ELF-1 (cell line): ENCODE results near the gene ADCY3.
"Not testable (repeated sequence)": the region's sequence is repeated elsewhere in the genome, so short reads cannot be mapped to it uniquely, and the experiment has no call there.

ENCODE experiments used
- DNase-seq: peaks from one replicate; pipeline ENCODE4 v3.0.0-alpha.2; 2016; ENCODE audit warnings: low read depth, low spot score

ADCY3 gene

GRCh38 chr2:24814516-24814915, 105.5 kb downstream of the ADCY3 start:
- DNase-seq, result no peak

DNA sequence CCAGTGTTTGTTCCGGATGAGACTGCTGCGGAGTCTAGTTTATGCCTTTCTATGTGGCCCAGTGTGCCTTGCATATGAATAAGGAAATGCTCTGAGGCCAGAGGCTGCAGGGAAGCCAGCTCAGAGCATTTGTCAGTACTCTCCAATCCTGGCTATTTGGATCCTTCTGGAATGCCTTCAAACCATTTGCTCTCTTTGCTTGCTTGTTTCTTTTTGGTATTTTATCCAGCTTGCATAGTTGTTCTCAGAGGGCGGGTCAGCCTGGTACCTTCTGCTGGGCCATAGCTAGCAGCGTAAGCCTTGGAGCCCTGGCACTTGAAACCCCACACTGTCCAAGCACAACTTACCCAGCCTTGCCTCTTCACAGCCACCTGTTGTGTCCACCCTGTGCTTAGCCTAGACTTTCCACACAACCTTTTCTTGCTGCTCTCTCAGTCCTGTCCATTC, 106.3 kb downstream of the ADCY3 start:
- DNase-seq, result no peak

GRCh38 chr2:24809316-24810007, 110.6 kb downstream of the ADCY3 start:
- DNase-seq, result no peak

DNA sequence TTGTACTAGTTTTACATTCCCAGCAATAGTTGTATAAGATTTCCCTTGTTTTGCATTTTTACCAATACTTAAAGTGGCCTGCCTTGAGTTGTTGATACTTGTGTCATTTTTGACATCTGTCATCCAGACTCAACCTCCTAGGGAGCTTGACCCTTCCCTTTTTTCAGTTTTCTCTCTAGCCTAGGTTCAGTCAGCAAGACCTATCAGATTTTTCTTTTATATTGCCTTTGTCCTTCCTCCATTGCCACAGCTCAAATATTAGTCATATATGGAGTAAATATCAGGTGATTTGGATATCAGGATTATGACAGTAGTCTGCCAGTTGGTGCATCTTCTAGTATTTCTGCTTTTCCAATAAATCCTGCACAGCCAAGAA, 113.4 kb downstream of the ADCY3 start:
- DNase-seq, result no peak

DNA sequence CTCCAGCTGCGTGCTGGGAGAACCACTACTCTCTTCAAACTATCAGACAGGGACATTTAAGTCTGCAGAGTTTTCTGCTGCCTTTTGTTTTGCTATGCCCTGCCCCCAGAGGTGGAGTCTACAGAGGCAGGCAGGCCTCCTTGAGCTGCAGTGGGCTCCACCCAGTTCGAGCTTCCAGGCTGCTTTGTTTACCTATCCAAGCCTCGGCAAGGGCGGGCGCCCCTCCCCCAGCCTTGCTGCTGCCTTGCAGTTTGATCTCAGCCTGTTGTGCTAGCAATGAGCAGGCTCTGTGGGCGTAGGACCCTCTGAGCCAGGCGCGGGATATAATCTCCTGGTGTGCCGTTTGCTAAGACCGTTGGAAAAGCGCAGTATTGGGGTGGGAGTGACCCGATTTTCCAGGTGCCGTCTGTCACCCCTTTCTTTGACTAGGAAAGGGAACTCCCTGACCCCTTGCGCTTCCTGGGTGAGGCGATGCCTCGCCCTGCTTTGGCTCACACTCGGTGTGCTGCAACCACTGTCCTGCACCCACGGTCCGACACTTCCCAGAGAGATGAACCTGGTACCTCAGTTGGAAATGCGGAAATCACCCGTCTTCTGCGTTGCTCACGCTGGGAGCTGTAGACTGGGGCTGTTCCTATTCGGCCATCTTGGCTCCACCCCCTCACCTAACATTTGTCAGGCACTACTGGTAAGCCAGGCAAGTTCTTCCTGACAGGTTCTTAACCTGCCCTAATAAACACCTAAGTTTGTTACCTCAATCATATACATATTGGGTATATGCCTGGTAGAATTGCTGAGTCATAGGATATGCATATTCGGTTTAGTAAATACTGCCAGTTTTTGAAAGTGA, 114.0 kb downstream of the ADCY3 start:
- not testable (repeated sequence) for DNase-seq

- DNase-seq, result not testable (repeated sequence)
Observed at GRCh38 chr2:24800487-24800886, 119.5 kb downstream of the ADCY3 start.

- no peak for DNase-seq
Observed at GRCh38 chr2:24797644-24798043, 122.4 kb downstream of the ADCY3 start.

GRCh38 chr2:24793761-24794435, 126.1 kb downstream of the ADCY3 start:
- DNase-seq, result peak; percentile 71

- peak; percentile 98 for DNase-seq
Observed at GRCh38 chr2:24792874-24793760, 126.9 kb downstream of the ADCY3 start, which contains the start of the genes CENPO and PTRHD1. Gene CENPO (plus strand): TSS chr2:24793425. CDS start chr2:24793920, 495 bp downstream. Gene PTRHD1 (minus strand): TSS chr2:24793391. CDS start chr2:24793377, 14 bp downstream.

GRCh38 chr2:24792542-24792873, 127.5 kb downstream of the ADCY3 start:
- no peak for DNase-seq

DNA sequence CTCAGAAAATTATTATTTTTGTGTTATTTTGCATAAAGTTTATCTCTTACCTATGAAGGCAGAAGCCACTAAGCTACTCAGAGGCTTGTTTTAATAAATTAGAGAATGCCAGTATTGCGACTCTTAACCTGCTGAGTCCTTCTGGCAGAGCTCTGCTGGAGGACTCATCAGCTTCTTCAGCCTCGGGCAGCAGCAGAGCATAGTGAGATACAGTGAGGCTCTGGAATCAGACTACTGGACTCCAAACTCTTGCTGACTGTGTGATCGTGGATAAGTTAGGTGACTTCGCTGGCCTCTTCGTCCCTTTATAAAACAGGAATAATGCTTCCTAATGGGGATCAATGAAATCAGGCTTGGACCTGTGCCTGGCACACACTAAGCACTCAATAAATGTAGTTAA, 128.6 kb downstream of the ADCY3 start:
- peak; percentile 37 for DNase-seq

GRCh38 chr2:24788816-24789215, 131.2 kb downstream of the ADCY3 start:
- no peak for DNase-seq

- DNase-seq, result no peak
Observed at GRCh38 chr2:24787532-24787931, 132.5 kb downstream of the ADCY3 start.

GRCh38 chr2:24785671-24786321, 134.2 kb downstream of the ADCY3 start:
- no peak for DNase-seq

DNA sequence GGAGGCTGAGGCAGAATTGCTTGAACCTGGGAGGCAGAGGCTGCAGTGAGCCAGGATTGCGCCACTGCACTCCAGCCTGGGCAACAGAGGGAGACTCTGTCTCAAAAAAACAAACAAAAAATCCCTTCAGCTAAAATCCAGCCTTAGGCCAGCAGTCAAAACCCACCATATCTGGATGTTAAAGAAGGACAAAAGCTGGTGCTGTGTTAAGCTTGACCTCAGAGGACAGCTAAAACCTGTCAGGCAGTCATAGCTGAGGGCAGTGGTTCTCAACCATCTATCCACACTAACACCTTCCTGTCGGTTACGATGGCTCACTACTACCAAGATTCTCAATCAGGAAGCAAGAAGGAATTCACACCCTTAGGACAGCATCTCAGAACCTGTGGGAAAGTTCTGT, 136.4 kb downstream of the ADCY3 start:
- DNase-seq, result no peak

DNA sequence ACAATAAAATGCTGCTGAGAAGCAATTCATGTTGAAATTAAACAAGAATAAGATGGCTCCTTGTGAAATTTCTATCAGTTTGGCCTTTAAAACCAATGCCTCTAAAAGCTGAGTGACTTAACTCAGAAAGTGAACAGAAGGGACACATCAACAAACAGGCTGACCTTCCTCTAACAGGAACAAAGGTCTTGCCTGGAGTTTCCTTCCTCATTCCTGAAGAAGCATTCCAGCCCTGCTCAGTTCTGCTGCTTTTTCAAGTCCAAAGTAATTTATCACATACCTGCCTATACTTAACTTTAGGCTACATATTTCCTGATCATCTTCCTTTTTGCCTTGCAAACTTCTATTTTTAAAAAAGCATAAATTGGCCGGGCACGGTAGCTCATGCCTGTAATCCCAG, 140.9 kb downstream of the ADCY3 start:
- DNase-seq, result no peak

DNA sequence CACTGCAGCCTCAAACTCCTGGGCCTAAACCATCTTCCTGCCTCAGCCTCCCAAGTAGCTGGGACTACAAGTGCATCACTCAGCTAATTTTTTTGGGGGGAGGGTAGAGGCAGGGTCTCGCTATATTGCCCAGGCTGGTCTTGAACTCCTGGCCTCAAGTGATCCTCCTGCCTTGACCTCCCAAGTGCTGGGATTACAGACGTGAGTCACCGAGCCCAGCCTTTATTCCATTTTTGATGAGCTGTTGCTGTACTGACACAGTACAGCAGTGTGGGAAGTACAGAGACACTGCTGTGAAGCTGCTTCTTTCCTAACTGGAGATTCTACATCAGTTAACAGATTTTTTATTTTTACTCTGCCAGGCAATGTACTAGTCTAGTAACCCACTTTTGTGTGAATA, 145.7 kb downstream of the ADCY3 start:
- no peak for DNase-seq

GRCh38 chr2:24771764-24772586, 148.1 kb downstream of the ADCY3 start:
- DNase-seq, result peak; percentile 48

- DNase-seq, result peak; percentile 70
Observed at GRCh38 chr2:24771061-24771460, 149.0 kb downstream of the ADCY3 start.
